DND-41 (cell line): Measurements from ENCODE around the gene ZER1.

Source experiments
- ATAC-seq: fragments of 200-7000 bp; cut with Tn5 transposase; 3 replicates; pipeline ENCODE4 v1.9.1; 2021; ENCODE audit warnings: low read depth; ENCODE audit not compliant: insufficient read depth
- DNase-seq: peaks from one replicate; pipeline ENCODE4 v3.0.0-alpha.2; 2020
- H2AFZ ChIP-seq: 2 replicates; pipeline ENCODE4 v1.6.0; 2012; ENCODE audit warnings: low read depth, low read length
- H3K27ac ChIP-seq: 2 replicates; pipeline ENCODE4 v1.5.1; 2012; ENCODE audit warnings: low read length, inconsistent platforms
- H3K27me3 ChIP-seq: fragments of 200-600 bp; sonication (generic); 2 replicates; pipeline ENCODE4 v1.6.0; 2012; ENCODE audit warnings: low read length, mild to moderate bottlenecking, inconsistent platforms; ENCODE audit not compliant: insufficient read depth, poor library complexity
- H3K36me3 ChIP-seq: 2 replicates; pipeline ENCODE4 v1.5.1; 2012; ENCODE audit warnings: low read length, inconsistent platforms; ENCODE audit not compliant: insufficient read depth
- H3K4me1 ChIP-seq: 2 replicates; pipeline ENCODE4 v1.5.1; 2012; ENCODE audit warnings: mild to moderate bottlenecking, low read length; ENCODE audit not compliant: insufficient read depth
- H3K4me2 ChIP-seq: 2 replicates; pipeline ENCODE4 v1.6.0; 2012; ENCODE audit warnings: mild to moderate bottlenecking, moderate library complexity, low read length, inconsistent platforms; ENCODE audit not compliant: insufficient read depth
- H3K4me3 ChIP-seq, 2 experiments: fragments of 200-600 bp in 1 of 2; shearing (Covaris generic) in 1 of 2; 2 replicates each; pipeline ENCODE4 v1.5.1; 2012 to 2016; ENCODE audit warnings: inconsistent platforms in 2 of 2, low read length in 2 of 2, mild to moderate bottlenecking in 2 of 2, low read depth in 1 of 2, moderate library complexity in 1 of 2
- H3K79me2 ChIP-seq: 2 replicates; pipeline ENCODE4 v1.6.0; 2012; ENCODE audit warnings: low read length, inconsistent platforms; ENCODE audit not compliant: insufficient read depth
- H3K9ac ChIP-seq: 2 replicates; pipeline ENCODE4 v1.6.0; 2012; ENCODE audit warnings: low read depth, mild to moderate bottlenecking, inconsistent platforms, low read length, moderate library complexity
- H3K9me3 ChIP-seq: 2 replicates; pipeline ENCODE4 v1.5.1; 2012; ENCODE audit warnings: low read length, moderate library complexity, mild to moderate bottlenecking, inconsistent platforms; ENCODE audit not compliant: insufficient read depth, severe bottlenecking
- H4K20me1 ChIP-seq: 2 replicates; pipeline ENCODE4 v1.6.0; 2012; ENCODE audit warnings: low read length; ENCODE audit not compliant: insufficient read depth
- CTCF ChIP-seq: IDR thresholded peaks from 2 replicates; pipeline ENCODE4 v1.5.1; 2012; ENCODE audit warnings: borderline replicate concordance, low read length, moderate library complexity, mild to moderate bottlenecking; ENCODE audit not compliant: poor library complexity, severe bottlenecking; ENCODE audit errors: extremely low read depth
- EZH2 ChIP-seq: IDR thresholded peaks from 3 replicates; pipeline ENCODE4 v1.6.1; 2012; ENCODE audit warnings: borderline replicate concordance, low read depth, mild to moderate bottlenecking, moderate library complexity, low read length, inconsistent platforms; ENCODE audit not compliant: severe bottlenecking

ZER1 gene

GRCh38 chr9:128771745-128772519, at the start of gene ZER1:
Gene ZER1, minus strand, starts transcription at chr9:128771927. Its CDS starts 16,362 bp downstream, at chr9:128755565.
- H3K27ac ChIP-seq: peak within 1 kb of the TSS; percentile 91
- H3K79me2 ChIP-seq: peaks cover 36% of the 10 kb centered on the region
- TF ChIP-seq CTCF (no peak), EZH2 (no peak)
- H3K4me1 ChIP-seq: peaks cover 25% of the 10 kb centered on the region
- peak within 1 kb of the TSS; percentile 82 for H3K9ac ChIP-seq
- peak within 1 kb of the TSS; percentile 100 for H2AFZ ChIP-seq
- H3K4me2 ChIP-seq: peak within 1 kb of the TSS; percentile 97
- DNase-seq (peak; percentile 88), ATAC-seq (peak; percentile 93)
- H4K20me1 ChIP-seq: no peaks in the 10 kb centered on the region
- peaks cover 11% of the 10 kb centered on the region for H3K36me3 ChIP-seq
- no peaks in the 10 kb centered on the region for H3K27me3 ChIP-seq
- no peaks in the 10 kb centered on the region for H3K9me3 ChIP-seq
- peak within 1 kb of the TSS; percentile 95 to 99 for H3K4me3 ChIP-seq

DNA sequence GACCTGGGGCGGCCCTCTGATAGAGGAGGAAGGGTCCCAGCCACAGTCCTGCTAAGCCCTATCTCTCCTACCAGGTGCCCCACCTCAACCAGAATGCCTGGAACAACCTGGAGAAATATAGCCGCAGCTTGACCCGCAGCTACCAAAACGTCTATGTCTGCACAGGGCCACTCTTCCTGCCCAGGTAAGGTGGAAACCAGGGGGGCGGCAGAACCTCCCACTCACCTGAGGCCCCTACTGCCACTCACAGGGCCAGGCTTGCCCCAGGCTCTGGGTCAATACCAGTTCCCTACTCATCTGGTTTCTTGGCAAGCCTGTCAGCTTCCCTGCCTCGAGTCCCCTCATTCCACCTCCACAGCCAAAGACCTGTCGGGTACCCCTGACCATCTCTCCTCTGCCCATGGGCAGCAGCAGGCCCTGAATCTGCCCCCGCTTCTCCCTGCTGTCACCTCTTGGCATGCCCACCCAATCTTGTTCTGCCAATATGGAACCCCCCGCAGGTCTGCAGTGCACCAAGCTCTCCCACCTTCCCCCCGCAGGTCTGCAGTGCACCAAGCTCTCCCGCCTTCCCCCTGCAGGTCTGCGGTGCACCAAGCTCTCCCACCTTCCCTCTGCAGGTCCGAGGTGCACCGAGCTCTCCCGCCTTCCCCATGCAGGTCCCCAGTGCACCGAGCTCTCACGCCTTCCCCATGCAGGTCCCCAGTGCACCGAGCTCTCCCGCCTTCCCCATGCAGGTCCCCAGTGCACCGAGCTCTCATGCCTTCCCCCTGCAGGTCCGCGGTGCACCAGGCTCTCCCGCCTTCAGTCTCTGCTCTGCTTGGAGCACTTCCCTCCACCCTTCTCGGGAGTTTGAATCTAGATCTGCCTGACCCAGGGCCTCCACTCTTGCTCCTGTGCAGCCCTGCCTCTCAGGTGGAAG, 49.2 kb upstream of the ZER1 start:
- Histone ChIP-seq H3K36me3 (peaks cover 51% of the 10 kb centered on the region), H3K4me2 (0 out of 2 replicates have a peak overlapping the region, but pooled peaks have one; percentile 95), H3K79me2 (peaks cover 6% of the 10 kb centered on the region; the same call in 1 of the 2 replicates), H3K27ac (no peak overlapping the region), H3K9ac (no peak overlapping the region), H3K4me1 (peaks cover 29% of the 10 kb centered on the region), H2AFZ (no peak overlapping the region), H4K20me1 (peaks cover 6% of the 10 kb centered on the region; the same call in 1 of the 2 replicates), H3K27me3 (no peaks in the 10 kb centered on the region), H3K9me3 (no peaks in the 10 kb centered on the region), H3K4me3 (no peak overlapping the region)
- no peak for DNase-seq
- ATAC-seq: no peak
- no peak for TF ChIP-seq CTCF
- no peak for TF ChIP-seq EZH2

DNA sequence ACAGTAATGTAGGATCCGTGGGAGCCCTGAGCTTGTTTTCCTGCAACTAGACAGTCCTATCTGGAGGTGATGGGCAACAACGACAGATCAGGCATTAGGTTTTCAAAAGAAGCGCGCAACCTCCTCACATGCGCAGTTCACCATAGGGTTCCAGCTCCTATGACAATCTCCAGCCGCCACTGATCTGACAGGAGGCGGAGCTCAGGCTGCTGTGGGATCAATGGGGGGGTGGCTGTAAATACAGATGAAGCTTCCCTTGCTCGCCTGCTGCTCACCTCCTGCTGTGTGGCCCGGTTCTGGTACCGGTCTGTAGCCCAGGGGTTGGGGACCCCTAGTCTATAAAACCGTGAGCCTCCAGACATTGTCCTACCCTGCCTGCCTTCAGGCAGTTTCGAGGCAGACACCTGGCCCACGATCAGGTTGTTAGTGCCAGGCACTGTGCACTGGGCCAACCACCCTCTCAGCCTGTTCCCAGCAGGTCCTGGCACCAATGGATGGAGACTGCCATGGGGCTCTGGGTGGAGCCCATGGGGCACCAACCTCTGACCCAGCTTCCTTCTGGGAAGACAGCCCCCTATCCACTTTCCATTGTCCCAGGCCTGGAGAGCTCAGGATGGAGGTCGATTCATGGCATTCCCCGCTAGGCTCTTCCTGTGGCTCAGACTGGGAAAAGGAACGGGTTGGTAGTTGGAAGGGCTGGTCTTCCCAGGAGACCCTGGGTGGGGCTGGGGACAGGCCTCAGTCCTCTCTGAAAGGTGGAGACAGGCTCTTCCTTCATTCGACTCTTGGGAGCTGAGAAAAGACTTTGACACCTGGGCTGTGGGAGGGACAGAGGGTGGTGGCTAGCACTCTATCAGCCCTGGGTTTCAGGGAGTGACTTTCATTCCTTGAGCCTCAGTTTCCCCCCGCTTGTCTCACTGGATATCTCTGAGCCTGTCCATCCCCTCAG, 48.3 kb upstream of the ZER1 start:
- Histone ChIP-seq H3K9ac (no peak overlapping the region), H2AFZ (no peak overlapping the region), H3K4me2 (peak overlapping the region; percentile 95), H3K9me3 (no peaks in the 10 kb centered on the region), H3K27me3 (no peaks in the 10 kb centered on the region), H3K36me3 (peaks cover 42% of the 10 kb centered on the region), H3K27ac (no peak overlapping the region), H4K20me1 (peaks cover 6% of the 10 kb centered on the region; the same call in 1 of the 2 replicates), H3K4me1 (peaks cover 29% of the 10 kb centered on the region), H3K4me3 (no peak overlapping the region; a peak in 1 of 4 replicates), H3K79me2 (peaks cover 6% of the 10 kb centered on the region; the same call in 1 of the 2 replicates)
- TF ChIP-seq CTCF (no peak), EZH2 (no peak)
- no peak for DNase-seq
- ATAC-seq: no peak
